GM18499 (cell line): ENCODE data around the gene TMEM120B.

ENCODE experiments used
- ATAC-seq: cut with Tn5 transposase; IDR thresholded peaks from one replicate; pipeline ENCODE4 v1.9.1; 2021; ENCODE audit warnings: moderate number of reproducible peaks; ENCODE audit not compliant: insufficient read depth, unreplicated experiment

The TMEM120B gene

DNA sequence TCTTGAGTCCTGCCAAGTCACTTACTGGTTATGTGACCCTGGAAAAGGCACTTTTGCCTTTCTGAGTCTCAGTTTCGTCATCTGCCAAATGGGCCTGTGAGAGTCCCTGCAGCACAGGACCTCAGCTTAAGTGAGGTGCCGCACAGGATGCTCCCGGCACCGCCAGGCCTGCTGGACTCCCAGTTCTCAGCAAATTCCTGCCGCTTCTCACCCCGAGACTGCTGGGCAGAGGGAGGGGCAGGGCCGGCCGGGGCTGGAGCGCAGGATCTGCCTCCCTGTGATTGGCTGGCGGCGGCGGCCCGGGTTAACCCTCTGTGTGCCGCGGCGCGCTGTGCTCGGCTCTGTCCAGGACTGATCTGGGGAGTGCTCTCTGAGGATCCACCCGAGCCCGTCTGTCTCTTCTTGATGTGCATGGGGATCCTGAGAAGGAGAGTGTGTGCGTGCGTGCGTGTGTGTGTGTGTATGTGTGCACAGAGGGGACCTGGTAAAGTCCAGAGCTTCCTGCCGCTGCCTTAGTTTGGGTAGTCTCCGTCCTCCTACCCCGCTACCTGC, 99.8 kb downstream of the TMEM120B start:
- ATAC-seq = no peak

DNA sequence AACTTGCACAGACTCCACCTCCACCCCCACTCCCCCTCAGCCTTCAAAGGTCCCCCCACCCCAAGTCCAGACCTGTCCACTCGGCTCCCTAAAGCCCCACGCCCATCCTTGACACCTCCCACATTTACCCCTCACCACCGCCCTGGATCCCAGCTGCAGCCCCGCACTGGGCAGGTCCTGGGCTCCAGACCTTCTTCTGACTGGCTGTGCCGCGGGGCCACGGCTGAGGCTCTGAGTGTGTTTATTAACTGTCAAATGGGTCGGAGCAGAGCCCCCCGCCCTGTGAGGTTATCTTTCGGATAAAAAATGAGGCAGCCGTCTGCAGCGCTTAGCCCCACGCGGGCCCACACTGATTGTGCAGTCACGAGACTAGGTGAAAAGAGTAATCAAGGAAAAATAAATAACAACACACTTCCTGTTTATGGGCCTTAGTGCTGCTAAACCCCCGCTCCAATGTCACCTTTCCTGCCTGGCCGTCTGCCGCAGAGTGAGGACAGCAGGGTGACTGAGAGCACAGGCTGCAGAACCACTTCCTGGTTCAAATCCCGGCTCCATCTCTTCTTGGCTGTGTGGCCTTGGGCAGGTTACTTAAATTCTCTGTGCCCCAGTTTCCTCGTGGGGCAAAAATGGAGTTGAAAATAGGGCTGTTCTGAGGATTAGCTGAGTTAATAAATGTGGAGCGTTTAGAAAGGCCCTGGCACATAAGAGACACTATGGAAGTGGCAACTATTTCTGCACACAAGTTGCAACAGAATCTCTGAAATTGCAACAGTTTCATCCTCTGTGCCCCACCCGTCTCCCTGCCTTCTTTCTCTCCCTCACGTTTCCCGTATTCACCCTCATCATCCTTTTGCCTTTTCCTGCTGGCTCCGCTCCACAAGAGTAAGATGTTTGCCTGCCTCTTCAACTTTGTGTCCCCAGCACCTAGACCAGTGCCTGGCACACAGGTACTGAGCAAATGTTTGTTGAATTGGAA, 100.7 kb downstream of the TMEM120B start:
- ATAC-seq = no peak

DNA sequence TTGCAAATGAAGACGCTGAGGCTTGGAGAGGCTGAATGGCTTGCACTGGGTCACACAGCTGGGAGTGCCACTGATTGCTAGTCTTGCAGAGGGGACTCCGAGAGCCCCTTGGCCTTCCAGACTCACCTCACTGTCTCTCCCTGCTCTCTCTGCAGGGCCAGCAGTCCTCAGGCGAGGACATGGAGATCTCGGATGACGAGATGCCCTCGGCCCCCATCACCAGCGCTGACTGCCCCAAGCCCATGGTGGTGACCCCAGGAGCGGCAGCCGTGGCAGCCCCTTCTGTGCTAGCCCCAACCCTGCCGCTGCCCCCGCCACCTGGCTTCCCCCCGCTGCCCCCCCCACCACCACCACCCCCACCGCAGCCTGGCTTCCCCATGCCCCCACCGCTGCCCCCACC, 101.4 kb downstream of the TMEM120B start:
- no peak for ATAC-seq

DNA sequence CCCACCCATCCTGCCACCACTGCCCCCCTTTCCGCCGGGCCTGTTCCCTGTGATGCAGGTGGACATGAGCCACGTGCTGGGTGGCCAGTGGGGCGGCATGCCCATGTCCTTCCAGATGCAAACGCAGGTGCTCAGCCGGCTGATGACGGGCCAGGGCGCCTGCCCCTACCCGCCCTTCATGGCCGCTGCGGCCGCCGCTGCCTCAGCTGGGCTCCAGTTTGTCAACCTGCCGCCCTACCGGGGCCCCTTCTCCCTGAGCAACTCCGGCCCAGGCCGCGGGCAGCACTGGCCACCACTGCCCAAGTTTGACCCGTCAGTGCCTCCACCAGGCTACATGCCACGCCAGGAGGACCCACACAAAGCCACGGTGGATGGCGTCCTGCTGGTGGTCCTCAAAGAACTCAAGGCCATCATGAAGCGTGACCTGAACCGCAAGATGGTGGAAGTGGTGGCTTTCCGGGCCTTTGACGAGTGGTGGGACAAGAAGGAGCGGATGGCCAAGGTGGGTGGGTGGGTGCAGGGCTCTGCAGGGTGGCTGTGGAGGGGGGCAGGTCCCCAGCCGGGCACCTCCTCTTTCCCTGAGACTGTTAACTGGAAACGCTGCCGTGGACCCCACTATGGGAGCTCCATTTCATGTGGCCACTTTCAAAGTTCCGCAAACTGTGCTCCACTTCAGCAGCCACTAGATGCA, 102.0 kb downstream of the TMEM120B start:
- no peak for ATAC-seq

- ATAC-seq = no peak
Observed at GRCh38 chr12:121815263-121815662, 102.7 kb downstream of the TMEM120B start.

- ATAC-seq = no peak
Observed at GRCh38 chr12:121816925-121817647, 104.5 kb downstream of the TMEM120B start.

DNA sequence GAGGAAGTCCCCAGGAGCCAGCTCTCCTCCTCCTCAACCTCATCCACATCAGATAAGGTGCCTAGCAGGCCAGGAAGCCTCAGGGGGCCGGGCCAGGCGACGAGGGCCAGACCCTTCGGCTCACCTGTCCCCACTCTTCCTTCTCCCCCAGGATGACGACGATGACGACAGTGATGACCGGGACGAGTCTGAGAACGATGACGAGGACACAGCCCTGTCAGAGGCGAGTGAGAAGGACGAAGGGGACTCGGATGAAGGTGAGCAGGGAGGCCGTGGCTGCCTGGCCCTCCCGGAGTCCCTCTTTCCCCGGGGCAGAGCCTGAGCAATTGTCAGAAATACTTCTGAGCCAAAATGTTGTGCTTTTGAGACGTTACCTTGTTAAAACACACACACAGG, 105.1 kb downstream of the TMEM120B start:
- no peak for ATAC-seq

GRCh38 chr12:121819212-121819949, 106.8 kb downstream of the TMEM120B start:
- no peak for ATAC-seq

DNA sequence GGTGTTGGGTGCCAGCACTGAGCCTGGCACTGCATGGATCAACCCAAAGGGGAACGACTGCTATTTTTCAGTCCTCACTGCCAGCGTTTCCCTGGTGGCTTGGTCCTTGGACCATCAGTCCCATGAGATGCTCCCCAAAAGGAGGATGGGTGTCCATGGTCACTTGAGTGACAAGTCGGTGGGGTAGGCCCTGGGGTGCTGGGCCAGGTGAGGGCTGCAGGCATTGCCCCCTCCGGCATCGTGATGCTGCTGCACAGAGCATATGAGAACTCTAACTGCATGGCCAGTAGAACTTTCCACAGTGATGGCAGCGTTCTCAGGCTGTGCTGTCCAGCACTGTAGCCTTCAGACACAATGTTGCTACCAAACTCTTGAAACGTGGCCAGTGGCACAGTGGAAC, 107.5 kb downstream of the TMEM120B start:
- no peak for ATAC-seq

DNA sequence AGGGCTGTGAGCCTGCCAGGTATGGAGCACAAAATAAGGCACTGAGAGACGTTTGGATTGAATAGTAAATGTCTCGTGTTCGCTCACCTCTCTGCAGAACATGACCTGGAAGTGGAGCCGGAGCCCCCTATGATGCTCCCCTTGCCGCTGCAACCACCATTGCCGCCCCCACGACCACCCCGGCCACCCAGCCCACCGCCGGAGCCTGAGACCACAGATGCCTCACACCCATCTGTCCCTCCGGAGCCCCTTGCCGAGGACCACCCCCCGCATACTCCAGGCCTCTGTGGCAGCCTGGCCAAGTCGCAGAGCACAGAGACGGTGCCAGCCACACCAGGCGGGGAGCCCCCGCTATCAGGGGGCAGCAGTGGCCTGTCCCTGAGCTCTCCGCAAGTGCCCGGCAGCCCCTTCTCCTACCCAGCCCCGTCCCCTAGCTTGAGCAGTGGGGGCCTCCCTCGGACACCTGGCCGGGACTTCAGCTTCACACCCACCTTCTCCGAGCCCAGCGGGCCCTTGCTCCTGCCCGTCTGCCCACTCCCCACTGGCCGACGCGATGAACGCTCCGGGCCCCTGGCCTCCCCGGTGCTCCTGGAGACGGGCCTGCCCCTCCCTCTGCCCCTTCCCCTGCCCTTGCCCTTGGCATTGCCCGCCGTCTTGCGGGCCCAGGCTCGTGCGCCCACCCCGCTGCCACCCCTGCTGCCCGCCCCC, 110.0 kb downstream of the TMEM120B start:
- ATAC-seq = no peak

DNA sequence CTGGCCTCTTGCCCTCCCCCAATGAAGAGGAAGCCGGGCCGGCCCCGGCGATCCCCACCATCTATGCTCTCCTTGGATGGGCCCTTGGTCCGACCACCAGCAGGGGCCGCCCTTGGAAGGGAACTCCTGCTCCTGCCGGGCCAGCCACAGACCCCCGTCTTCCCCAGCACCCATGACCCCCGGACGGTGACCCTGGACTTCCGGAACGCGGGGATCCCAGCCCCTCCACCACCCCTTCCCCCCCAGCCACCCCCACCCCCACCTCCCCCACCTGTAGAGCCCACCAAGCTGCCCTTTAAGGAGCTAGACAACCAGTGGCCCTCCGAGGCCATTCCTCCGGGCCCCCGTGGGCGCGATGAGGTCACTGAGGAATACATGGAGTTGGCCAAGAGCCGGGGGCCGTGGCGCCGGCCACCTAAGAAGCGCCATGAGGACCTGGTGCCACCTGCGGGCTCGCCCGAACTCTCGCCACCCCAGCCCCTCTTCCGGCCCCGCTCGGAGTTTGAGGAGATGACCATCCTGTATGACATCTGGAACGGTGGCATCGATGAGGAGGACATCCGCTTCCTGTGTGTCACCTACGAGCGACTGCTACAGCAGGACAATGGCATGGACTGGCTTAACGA, 110.7 kb downstream of the TMEM120B start:
- no peak for ATAC-seq

DNA sequence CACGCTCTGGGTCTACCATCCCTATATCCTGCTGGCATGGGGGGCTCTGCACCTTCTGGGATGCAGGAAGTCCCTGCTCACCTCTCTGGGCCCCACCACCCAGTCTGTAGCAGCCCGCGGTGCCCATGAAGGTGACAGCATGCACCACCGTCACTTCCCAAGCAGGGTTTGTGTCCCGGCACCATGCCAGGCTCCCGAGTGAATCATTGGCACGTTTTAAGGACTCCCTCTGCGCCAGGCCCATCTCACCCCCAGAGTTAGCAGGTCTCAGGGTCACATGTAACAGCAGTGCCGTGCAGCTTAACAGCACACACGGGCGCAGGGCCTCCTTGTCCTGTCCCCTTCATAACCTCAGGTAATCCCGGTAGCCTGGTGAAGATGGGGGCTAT, 111.2 kb downstream of the TMEM120B start:
- ATAC-seq = no peak

DNA sequence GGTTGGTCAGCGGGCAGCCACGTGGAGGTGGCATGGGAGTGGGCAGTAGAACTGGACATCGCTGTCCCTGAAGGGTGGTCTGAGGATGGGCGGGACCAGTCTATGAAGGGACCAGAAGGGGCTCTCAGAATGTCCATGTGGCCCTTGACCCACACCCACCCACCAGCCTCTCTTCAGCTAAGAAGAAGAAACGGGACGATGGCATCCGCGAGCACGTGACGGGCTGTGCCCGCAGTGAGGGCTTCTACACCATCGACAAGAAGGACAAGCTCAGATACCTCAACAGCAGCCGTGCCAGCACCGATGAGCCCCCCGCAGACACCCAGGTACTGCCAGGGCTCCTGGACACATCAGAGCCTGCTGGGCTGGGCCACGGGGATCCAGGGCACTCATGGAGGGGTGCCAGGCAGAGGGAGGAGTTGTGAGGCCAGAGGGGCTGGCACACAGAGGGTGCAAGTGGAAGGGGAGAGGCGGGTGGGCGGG, 112.5 kb downstream of the TMEM120B start:
- no peak for ATAC-seq

DNA sequence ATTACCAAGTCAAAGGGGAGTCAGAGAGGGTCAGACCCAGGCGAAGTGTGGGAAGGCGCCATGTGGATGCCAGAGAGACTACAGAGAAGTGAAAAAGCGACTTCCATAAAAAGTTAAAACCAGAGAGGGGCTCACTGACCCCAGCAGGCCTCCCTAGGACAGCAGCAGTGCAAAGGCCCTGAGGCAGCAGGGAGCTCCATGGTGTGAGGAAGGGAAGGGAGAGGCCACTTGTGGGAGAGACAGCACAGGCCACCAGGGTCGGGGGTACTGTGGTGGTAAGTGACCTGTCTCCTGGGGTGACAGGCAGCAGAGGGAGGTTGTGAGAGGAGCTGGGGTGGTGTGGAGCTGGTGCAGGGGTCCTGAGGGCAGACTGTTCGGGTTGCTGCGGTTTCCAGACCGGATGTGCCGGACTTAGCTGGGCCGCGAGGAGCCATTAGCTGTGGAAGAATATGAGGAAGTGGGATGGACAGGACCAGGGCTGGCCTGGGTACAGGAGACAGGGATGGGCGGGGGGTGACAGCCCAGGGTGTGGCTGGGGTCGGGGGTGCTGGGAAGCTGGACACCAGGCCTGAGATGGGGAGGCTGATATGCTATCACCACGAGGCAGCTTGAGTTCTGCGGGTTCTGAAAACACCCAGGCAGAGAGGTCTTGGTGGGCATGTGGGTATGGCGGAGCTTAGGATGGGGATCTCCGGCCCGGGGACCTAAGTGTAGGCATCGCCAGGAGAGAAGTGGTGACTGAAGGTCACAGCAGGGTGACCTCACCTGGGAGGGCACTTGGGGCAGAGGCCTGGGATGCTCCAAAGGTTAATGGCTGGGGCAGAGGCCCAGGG, 114.0 kb downstream of the TMEM120B start:
- no peak for ATAC-seq

- ATAC-seq = no peak
Observed at GRCh38 chr12:121827351-121828099, 115.0 kb downstream of the TMEM120B start.

DNA sequence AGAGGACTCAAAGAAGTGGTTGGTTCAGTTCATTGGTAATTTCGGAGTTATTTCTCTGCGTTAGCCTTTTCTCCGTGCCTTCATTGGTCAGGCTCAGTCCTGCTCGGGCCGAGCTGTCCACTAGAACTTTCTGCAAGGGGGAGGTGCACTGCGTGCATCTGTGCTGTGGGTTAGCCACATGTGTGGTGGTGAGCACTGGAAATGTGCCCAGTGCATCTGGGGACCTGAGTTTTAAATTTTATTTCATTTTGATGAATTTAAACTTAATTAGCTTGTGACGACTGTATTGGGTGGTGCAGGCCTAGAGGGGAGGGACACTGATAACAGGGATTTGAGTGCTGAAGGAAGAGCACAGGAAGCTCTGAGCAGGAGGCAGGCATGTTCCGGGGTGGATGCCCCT, 115.8 kb downstream of the TMEM120B start:
- no peak for ATAC-seq

DNA sequence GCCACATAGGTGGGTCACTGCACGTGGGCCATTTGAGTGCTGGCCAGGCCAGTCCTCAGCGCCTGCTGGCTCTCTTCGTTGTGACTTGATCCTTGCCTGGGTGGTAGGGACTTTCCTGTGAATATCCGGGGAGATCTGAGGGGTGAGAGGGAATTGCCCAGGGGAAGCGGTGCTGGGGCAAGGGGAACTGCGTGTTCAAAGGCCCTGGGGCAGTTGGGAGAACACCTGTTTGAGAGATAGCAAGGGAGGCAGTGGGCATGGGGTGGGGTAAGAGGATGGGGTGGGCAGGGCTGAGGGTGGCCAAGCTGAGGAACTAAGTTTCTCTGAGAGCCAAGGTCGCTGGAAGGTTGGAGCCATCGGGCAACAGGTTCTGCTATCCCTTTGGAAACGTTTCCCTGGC, 116.3 kb downstream of the TMEM120B start:
- ATAC-seq = no peak
